Measurements from ENCODE around the gene RFX1. TPM values are rescaled to one million over a fixed set of nuclear protein-coding genes. Genes with fewer than 3 reads are reported as not detected.
"Not testable (repeated sequence)": the region's sequence is repeated elsewhere in the genome, so short reads cannot be mapped to it uniquely, and the experiment has no call there.

RFX1 gene
- polyA plus RNA-seq, 3 donors, result 4.4 to 5.8 (median 4.4) TPM

DNA sequence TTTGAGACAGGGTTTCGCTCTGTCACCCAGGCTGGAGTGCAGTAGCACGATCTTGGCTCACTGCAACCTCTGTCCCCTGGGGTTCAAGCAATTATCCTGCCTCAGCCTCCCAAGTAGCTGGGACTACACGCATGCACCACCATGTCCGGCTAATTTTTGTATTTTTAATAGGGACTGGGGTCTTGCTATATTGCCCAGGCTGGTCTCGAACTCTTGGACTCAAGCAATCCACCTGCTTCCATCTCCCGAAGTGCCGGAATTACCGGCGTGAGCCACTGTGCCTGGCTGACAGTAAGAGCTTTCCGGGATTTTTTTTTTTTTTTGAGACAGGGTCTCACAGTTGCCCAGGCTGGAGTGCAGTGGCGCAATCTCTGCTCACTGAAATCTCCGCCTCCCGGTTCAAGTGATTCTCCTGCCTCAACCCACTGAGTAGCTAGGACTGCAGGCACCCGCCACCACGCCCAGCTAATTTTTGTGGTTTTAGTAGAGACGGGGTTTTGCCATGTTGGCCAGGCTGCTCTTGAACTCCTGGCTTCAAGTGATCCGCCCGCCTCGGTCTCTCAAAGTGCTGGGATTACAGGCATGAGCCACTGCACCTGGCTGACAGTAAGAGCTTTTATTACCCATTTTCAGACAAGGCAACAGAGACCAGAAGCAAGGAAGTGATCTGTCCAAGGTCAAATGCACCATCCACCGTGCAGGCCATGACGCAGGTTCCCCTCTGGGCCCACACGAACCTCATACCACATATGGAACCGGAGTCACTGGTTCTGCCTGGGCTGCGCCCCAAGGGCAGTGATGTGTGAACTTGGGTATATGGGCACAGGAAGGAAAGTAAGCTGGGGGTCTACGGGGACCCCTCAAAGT lies 21.0 kb downstream of the RFX1 start:
- H3K27ac ChIP-seq (ENCODE audit: low read depth, low read length), result no peak overlapping the region
- WGBS, 3 donors, result 83 to 89% (median 84%) methylated on average over 25 of the region's 25 CpGs

DNA sequence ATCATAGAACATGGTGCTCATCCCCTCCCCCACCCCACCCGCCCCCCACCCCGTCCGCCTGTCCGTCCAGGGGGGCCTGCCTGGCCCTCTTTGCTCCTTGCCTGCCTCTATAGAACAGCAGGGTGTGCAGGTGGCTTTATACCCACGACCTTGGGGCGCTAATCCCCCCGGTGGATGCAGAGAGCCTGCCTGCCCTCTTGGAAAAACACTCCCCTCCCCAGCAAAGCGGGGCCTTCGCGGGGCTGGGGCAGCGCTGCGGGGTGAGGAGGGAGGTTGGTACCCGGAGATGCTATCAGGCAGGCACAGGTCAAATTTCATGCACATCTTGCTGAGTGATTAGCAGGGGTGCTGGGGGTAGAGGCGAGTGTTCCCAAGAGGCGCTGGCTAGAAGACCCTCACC lies 21.9 kb downstream of the RFX1 start:
- 70 to 85% (median 81%) methylated on average over 14 to 15 of the region's 15 CpGs for WGBS, 3 donors
- no peak overlapping the region for H3K27ac ChIP-seq (ENCODE audit: low read depth, low read length)

DNA sequence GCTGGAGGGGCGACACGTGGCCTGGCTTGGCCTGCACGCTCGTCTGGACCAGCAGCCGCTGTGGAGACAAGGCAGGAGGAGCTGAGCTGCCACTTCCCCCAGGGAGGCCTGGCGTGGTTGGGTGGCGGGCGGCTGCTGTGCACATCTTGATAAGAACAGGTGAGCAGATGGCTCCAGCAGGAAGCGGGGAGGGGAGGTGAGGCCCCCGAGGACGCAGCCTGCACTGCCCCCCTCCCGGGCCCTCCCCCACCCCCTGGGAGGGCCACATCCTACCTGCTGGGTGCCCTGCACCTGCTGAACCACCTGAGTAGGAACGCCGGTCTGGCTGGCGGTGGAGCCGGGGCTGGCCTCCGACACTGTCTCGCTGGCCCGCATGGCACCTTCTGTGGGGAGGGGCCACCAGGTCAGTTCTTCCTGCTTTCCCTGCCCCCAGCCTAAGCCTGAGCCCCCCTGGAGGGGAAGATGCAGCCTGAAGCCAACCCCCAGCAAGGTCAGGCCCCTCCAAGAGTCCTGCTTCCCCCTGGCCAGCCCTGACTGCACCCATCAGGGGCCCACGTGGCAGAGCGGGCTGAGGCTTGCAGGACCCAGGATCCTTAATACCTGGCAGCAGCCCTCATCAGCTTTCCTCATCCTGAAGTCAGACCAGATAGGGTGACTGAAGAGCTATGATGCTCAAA lies 22.8 kb downstream of the RFX1 start:
- 82 to 86% (median 82%) methylated on average over 20 to 21 of the region's 21 CpGs for WGBS, 3 donors
- no peak overlapping the region for H3K27ac ChIP-seq (ENCODE audit: low read depth, low read length)

DNA sequence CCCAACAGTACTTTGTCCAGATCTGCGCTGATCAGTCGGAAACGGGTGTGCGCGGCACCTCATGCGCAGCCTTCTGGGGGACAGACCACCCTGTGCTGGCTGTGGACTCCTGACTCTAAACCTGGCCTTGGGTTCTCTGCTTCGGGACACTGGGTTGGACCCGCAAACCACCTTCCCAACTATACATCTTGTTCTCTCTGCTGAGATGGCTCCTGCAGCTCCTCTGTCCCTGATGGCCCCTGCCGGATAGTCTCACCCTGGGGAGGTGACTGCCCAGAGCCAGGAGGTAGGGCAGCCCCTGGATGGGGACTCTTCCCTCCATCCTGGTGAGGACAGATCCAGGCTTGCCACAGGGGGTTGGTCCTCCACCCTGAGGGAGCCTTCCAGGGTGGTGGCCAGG lies 23.3 kb downstream of the RFX1 start:
- WGBS, 3 donors, result 96 to 100% (median 97%) methylated on average over 9 of the region's 9 CpGs
- no peak overlapping the region for H3K27ac ChIP-seq (ENCODE audit: low read depth, low read length)

DNA sequence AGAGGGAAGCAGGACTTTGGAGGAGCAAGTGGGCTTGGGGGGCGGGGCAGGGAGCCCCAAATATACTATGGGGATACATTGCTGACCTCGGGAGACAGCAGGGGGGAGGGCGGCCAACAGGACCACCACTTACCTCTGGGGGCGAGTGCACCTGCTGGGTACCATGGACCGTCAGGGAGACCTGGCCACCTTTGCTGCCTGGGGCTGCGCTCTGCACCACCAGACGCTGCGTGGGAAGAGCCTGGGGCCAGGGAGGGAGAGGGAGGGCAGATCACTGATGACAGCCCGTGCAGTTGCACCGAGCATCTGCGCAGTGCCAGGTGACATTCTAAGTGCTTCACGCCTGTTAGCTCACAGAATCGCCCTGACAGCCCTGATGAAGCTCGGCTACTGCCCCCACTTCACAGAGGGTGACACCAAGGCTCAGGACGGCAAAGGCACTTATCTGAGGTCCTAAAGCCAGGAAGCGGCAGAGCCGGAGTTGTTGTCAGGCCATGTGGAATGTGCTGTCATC lies 24.1 kb downstream of the RFX1 start:
- no peak overlapping the region for H3K27ac ChIP-seq (ENCODE audit: low read depth, low read length)
- 93 to 97% (median 95%) methylated on average over 17 of the region's 17 CpGs for WGBS, 3 donors

DNA sequence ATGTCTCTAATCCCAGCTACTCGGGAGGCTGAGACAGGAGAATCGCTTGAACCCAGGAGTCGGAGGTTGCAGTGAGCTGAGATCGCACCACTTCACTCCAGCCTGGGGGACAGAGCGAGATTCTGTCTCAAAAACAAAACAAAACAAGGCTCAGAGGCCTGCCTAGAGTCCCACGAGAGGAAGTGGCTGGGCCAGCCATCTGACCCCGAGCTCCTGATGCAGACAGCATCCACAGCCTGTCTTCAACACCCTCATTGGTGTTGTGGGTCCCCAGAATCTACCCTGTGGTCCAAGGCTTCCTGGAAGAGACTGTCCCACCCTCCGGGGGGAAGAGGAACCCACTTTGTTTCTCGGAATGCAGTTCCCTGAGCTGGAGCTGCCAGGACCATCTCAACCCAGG lies 24.7 kb downstream of the RFX1 start:
- H3K27ac ChIP-seq (ENCODE audit: low read depth, low read length), result no peak overlapping the region
- WGBS, 3 donors, result 72 to 92% (median 78%) methylated on average over 9 of the region's 9 CpGs

DNA sequence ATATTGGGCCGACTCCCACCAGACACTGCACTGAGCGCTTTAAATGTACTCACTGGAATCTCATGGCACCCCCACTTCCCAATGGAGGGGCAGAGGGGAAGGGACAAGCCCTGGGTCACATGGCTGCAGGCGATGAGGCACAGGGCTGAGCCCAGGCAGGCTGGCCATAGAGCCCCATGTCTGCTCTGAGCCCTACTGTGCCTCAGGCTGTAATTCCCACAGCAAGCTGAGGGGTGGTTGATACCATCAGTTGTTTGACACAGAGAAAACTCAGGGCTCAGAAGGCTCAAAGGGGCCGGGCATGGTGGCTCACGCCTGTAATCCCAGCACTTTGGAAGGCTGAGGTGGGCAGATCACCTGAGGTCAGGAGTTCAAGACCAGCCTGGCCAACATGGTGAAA lies 25.1 kb downstream of the RFX1 start:
- no peak overlapping the region for H3K27ac ChIP-seq (ENCODE audit: low read depth, low read length)
- WGBS, 3 donors, result 92 to 99% (median 97%) methylated on average over 5 of the region's 5 CpGs

DNA sequence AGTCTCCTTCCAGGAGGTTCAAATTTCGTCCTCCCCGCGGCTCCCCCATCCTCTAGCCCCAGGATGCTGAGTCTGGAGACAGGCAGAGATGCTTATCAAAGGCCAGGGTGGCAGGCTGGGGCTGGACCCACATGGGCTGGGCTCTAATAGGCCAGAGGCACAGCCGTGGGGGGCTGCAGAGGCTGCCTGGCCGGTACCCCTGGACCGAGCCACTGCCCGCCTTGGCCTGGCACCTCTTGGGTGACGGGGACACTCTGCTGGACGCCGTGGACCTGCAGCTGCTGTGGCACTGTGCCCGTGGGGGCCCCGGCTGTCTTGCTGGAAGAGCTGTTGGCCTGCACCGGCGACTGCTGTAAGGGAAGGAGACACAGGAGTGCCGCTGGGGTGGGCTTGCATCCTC lies 25.8 kb downstream of the RFX1 start:
- no peak overlapping the region for H3K27ac ChIP-seq (ENCODE audit: low read depth, low read length)
- 91 to 95% (median 93%) methylated on average over 14 to 15 of the region's 15 CpGs for WGBS, 3 donors

DNA sequence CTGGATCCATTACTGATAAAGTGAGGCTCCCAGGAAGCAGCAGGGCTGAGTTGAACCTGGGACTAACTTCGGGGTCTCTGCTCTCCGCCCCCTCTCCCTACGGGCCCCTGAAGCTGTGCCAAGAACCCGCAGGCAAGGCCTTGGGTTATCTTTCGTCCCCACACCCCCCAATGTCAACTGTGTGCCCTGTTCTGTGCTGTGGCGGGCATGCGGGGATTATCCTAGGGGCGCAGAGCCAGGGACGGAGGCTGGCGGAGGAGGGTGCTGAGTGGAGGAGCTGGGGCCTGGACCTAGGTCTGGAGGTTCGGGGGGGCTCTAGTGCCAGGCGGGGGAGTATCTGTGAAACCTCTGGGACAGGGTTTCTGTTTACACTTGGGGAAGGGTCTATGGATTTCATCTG lies 26.4 kb downstream of the RFX1 start:
- WGBS, 3 donors, result 70 to 77% (median 74%) methylated on average over 12 of the region's 12 CpGs
- H3K27ac ChIP-seq (ENCODE audit: low read depth, low read length), result no peak overlapping the region

DNA sequence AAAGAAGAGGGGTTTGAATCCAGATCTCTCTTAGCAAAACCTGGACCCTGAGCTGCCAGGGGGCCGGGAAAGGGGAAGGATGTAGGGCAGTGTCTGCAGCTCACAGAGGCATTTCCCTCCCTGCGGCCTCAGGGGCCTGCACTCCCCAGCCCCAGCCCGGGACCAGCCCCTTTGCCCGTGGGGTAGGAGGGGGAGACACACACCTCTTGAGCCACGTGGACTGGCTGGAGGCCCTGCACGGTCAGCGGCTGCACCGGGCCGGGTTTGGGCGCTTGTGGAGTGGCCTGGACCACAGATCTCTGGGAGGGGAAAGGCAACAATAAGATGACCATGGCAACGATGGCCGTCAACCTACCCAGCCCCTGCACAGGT lies 26.9 kb downstream of the RFX1 start:
- WGBS, 3 donors, result 12 to 51% (median 17%) methylated on average over 12 of the region's 12 CpGs

DNA sequence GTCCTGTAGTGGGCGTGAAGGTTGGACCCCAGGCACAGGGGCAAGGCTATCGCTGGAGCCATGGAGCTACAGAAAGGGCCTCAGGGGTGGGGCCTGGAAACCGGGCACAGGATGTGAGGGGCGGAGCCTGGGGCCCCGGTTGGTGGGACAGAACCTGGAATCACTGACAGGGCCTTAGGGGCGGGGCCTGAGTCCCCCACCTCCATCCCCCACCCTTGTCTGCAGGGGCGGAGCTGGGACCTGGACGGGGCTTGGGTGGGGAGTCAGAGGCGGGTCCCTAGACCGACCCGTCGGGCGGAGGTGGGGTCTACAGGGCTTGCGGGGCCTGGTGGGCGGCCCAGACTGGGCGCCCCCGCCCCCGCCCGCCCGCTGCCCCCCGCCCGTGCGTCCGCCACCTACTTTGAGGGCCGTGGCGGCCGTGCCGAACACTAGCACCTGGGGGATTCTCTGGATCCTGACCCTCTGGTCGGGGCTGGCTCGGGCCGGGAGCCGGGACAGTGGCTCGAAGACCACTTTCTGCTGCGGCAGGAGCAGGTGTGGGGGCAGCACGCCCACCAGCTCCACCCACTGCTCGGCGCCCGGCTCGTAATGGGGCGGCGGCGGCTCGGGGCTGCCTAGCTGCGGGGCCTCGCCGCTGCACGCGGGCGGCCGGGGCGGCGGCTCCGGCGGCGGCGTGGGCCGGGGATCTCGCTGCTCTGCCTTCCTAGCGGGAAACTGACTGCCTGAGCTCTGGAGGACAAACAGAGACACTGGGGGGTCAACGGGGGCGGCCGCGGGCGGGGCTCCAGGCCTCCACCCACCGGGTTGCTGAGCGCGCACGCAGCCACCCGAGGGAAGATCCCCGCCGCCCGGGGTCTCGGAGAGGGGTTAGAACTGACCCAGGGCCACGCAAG lies 27.5 kb downstream of the RFX1 start:
- H3K27ac ChIP-seq (ENCODE audit: low read depth, low read length), result peak overlapping the region; percentile 20
- 3 to 47% (median 4%) methylated on average over 48 to 74 of the region's 74 CpGs for WGBS, 3 donors

More for the DNA sequence above, 26.9 kb downstream of the RFX1 start:
- no peak overlapping the region for H3K27ac ChIP-seq (ENCODE audit: low read depth, low read length)

DNA sequence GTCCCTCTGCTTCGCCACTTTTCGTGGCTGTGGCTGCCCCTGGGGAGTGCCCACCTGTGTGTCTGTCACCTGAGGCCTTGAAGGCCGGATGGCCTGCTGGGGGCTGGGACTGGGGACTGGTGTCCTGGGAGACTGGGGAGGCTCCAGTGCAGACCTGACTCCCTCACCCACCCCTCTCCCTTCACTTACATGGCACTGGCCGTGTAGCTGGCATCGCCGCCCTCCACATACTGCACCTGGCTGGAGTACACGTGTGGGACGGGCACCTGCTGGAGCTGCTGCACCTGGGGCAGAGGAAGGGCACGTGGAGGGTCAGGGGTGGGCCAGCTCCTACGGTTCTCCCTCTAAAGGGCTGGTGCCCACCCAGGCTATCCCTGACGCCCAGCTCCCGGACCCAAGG lies 28.3 kb downstream of the RFX1 start:
- no peak overlapping the region for H3K27ac ChIP-seq (ENCODE audit: low read depth, low read length)
- 86 to 92% (median 90%) methylated on average over 12 of the region's 12 CpGs for WGBS, 3 donors

DNA sequence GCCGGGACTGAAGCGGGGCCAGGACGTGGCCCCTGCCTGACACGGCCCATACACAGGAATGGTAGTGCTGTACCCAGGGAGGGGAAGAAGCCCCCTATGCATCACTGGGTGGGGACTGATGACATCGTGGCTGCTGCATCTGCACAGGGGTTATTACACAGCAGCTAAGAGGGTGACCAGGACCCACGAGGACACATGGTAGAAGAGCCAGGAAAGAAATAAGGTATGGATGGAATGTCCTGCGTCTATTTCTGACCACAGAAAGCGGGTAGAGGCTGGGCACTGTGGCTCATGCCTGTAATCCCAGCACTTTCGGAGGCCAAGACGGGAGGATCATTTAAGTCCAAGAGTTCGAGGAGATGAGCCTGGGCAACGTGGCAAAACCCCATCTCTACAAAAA lies 29.7 kb downstream of the RFX1 start:
- no peak overlapping the region for H3K27ac ChIP-seq (ENCODE audit: low read depth, low read length)
- 90 to 92% (median 91%) methylated on average over 12 of the region's 12 CpGs for WGBS, 3 donors

DNA sequence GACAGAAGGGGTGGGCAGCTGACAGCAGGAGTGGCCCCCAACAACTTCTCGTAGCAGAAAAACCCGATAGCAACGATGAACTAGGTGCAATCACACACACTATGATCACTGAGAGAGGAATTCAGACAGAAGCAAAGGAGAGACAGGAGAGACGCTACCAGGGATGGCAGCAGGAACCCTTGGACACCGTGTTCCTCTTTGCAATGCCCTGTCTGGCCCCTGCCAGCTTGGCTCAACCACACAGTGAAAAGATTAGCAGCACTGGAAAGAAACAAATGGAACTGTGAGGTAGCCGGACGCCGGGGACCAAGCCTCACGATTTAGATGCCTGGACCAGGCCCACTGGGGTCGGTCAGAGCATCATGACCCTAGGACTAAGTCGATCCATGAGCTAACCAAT lies 30.2 kb downstream of the RFX1 start:
- WGBS, 3 donors, result 87 to 92% (median 92%) methylated on average over 11 of the region's 11 CpGs
- no peak overlapping the region for H3K27ac ChIP-seq (ENCODE audit: low read depth, low read length)

DNA sequence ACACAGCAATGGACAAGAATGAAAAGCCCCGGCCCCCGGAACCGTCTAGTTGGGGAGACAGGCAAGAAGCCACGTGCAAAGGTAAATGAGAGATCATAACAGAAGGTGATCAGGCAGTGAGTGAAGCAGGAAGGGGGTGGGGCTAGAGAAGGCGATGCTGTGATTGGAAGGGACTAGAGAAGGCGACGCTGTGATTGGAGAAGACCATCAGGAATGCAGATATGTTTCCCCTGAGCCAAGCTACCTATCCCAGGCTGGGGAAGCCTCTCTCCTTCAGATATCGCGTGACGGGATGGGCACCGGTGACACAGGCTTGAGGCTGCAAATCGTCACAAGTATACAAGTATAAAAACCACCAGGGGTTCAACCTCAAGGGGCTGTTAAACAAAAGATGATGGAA lies 32.0 kb downstream of the RFX1 start:
- H3K27ac ChIP-seq (ENCODE audit: low read depth, low read length), result no peak overlapping the region
- WGBS, 3 donors, result 69 to 72% (median 70%) methylated on average over 12 of the region's 12 CpGs

DNA sequence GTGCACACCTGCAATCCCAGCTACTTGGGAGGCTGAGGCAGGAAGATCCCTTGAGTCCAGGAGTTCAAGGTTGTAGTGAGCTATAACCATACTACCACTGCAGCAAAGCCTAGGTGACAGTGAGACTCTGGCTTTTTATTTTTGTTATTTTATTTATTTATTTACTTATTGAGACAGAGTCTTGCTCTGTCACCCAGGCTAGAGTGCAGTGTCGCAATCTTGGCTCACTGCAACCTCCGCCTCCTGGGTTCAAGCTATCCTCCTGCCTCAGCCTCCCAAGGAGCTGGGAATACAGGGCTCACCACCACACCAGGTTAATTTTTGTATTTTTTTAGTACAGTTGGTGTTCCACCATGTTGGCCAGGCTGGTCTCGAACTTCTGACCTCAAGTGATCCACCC lies 32.6 kb downstream of the RFX1 start:
- not testable (repeated sequence) for H3K27ac ChIP-seq (ENCODE audit: low read depth, low read length)

DNA sequence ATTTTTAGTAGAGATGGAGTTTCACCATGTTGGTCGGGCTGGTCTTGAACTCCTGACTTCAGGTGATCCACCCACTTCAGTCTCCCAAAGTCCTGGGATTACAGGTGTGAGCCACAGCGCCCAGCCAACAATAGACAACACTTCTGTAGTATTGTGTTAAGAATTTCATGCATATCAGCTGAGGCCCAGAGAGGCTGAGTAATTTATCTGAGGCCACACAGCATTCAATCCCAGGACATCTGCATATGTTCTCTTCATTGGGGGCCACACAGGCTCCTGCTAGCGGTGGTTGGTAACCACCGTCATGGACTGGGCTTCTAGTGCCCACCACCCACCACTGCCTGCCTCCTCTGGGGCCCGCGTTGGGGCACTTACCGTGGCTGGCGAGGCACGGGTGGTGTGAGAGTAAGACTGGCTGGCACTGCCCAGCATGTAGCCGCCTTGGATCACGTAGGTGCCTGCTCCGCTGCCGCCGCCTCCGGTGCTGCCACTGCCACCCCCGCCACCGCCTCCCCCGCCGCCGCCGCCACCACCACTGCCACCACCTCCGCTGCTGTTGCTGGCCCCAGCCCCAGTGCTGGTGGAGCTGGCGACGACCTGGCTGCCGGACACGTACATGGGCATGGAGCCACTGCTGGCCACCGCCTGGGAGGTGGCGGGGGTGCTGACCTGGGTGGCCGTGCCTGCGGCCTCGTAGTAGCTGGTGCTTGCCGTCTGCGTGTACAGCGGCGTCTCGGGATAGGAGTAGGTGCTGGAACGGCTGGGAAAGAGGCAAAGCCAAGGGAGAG lies 33.6 kb downstream of the RFX1 start:
- H3K27ac ChIP-seq (ENCODE audit: low read depth, low read length), result no peak overlapping the region
- 91 to 96% (median 96%) methylated on average over 37 of the region's 37 CpGs for WGBS, 3 donors

More for the DNA sequence above, 32.6 kb downstream of the RFX1 start:
- 96 to 98% (median 97%) methylated on average over 3 of the region's 3 CpGs for WGBS, 3 donors

DNA sequence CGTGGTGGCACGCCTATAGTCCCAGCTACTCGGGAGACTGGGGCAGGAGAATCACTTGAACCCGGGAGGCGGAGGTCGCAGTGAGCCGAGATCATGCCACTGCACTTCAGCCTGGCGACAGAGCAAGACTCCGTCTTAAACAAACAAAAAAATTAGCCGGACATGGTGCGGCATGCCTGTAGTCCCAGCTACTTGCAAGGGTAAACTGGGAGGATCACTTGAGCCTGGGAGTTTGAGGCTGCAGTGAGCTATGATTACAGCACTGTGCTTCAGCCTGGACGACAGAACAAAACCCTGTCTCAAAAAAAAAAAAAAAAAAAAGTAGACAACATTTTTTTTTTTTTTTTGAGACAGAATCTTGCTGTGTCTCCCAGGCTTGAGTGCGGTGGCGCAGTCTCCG lies 34.3 kb downstream of the RFX1 start:
- H3K27ac ChIP-seq (ENCODE audit: low read depth, low read length), result not testable (repeated sequence)
- 86 to 92% (median 89%) methylated on average over 15 of the region's 15 CpGs for WGBS, 3 donors
